GM12873 (cell line): ENCODE measurements around the gene RPRML.

Experiments used
- TF ChIP-seq, protein P1 (sequence below): IDR thresholded peaks from 2 replicates; pipeline ENCODE4 v1.5.1; 2012; ENCODE audit warnings: low read depth, mild to moderate bottlenecking, moderate library complexity, low read length, control low read depth; ENCODE audit not compliant: insufficient read depth; ENCODE audit errors: missing control alignments

RPRML gene

DNA sequence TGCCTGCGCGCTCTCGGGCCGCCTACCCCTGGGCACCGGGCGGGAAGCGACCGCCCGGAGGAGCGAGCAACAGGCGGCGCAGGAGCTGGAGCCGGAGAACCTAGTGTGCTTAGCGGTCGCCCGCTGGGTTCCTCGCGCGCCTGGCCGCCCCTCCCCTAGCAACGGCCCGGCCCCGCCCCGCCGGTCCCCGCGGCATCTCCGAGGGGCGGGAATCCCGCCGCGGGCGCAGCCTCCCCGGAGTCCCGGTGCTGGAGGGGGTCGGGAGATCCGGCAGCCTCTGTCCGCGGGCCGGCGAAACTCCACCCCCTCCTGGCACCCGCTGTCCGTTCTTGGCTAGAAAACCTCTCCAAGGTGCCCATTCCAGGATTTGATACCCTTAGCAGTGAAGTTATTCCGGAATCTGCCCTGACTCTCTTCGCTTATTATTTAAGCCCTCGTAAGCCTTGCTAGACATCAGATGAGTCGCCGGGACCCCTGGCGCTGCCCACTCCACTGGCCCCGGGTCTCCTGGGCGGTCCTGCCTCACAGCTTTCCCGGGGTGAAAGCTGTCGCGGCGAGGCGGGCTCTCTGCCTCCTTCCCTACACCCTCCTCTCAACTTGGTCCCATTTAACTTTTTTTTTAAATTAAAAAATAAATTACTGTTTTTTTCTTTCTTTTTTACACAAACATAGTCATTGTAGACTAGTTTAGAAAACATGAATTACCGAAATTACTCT lies at the start of gene RPRML:
Gene RPRML, minus strand, starts transcription at position 107 of the 717 bp plus-strand sequence. CDS start 246 bp downstream, outside the sequence.
- TF ChIP-seq, protein P1, sequence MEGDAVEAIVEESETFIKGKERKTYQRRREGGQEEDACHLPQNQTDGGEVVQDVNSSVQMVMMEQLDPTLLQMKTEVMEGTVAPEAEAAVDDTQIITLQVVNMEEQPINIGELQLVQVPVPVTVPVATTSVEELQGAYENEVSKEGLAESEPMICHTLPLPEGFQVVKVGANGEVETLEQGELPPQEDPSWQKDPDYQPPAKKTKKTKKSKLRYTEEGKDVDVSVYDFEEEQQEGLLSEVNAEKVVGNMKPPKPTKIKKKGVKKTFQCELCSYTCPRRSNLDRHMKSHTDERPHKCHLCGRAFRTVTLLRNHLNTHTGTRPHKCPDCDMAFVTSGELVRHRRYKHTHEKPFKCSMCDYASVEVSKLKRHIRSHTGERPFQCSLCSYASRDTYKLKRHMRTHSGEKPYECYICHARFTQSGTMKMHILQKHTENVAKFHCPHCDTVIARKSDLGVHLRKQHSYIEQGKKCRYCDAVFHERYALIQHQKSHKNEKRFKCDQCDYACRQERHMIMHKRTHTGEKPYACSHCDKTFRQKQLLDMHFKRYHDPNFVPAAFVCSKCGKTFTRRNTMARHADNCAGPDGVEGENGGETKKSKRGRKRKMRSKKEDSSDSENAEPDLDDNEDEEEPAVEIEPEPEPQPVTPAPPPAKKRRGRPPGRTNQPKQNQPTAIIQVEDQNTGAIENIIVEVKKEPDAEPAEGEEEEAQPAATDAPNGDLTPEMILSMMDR, result no peak

DNA sequence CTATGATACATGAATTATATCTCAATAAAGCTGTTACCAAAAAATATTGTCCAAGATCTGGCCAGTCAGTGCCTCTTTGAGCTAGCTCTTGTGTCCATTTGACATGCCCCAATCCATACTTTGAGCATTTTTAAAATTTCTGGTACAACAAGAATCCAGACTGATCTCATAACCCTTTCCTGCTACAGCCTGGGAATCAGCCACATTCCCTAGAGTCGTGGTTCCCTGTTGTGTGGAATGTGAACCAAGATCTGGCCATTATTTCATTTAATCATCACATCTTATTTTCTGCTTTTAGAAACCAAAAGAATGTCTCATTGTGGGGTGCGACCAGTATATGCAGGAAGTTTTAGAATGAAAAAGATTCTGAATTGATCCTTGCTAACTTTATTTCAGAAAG lies 34.3 kb upstream of the RPRML start:
- TF ChIP-seq, protein P1, result no peak

DNA sequence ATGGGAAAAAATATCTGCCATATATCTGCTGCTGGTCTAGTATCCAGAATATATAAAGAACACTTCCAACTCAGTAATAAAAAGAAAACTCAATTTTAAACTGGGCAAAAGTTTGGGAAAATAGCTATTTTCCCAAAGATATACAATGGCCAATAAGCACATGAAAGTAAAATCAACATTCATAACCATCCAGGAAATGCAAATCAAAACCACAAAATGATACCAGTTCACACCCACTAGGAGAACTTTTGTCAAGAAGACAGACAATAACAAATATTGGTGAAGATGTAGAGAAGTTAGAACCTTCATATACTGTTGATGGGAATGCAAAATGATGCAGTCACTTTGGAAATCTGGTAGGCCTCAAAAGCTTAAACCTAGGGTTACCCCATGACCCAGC lies 33.4 kb upstream of the RPRML start:
- TF ChIP-seq, protein P1, result no peak

DNA sequence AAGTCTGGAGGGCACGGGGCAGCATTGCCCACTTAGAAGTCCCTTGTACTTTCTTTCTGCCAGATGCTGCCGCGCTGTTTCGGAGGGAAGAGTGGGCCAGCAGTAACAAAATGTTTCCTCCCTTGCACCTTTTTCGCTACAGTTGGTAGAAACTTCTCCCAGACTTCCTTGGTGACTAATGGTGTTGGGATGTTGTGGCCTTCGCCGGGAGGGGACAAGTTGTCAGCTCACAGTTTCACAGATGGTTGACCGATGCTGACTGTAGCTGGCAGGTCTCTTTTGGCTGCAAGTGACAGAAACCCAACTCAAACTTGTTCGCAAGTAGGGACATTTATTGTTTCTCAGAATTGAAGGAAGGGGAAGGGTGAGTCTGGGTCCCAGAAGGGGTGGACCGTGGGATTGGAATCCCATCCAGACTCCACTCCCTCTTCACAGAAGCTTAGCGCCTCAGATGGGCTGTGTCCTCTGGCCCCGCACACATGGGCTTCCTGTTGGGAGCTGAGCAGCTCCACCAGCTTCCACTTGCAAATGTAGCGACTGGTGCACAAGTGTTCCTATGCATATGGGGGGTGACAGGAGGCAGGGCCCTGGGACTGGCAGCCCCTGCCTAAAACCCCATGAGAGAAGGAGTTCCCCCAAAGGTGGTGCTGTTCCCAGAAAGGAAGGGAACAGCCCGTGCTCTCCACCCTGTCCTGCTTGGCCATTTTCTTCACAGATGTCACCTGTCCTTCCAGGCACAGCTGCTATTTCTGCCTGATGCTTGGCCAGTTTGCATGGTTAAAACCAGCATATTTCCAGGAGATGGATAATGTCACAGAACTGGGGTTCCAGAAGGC lies 30.9 kb upstream of the RPRML start:
- TF ChIP-seq, protein P1, result no peak

DNA sequence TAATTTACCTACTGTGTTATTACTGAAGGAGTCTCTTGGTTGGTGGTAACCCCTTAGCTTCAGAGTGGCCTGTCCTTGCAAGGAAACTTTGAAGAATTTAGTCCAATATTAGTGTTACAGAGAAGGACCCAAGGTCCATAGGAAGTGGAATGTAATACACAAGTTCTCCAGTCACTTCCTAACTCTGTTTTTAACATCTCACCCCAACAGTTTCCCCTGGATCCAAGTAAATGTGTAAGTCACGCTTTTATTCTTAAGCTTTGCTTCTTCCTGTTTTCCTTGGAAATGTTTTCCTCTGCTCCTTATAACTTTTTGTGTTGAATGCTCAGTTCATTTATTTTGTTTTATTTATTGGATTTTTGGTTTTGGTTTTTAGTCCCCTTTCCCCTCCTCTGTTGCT lies 25.9 kb upstream of the RPRML start:
- TF ChIP-seq, protein P1, result no peak

DNA sequence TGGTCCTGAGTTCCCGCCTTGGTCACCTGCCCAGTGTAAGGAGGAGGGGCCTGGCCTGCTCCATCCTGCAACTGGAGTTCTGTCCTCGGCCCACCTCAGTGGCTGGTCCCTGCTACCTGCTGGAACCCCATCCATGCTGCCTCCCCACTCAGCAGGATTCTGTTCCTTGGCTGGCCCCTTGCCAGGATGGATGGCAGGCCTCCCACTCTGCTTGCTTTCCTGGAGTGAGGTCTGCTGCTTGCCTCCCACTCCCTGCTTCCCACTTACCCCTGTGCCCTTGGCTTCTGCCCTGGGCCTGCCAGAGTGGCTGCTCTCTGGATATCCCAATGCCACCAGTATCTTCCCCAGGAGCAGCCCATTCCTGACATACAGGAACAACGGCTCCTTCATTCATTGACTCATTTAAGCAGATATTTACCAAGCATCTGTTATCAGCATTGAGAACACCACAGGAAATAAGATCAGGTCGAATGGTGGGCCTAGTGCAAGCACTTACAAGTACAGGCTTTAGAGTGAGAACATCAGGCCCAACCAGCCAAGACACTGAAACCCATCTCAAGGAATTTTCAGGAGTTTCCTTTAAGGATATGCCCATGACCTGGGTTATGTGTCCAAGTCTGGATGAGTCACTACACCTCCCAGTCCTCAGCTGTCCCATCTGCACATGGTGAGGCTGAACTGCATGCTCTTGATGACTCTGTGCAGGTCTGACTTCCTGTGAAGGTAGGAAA lies 17.0 kb upstream of the RPRML start:
- TF ChIP-seq, protein P1, result no peak

DNA sequence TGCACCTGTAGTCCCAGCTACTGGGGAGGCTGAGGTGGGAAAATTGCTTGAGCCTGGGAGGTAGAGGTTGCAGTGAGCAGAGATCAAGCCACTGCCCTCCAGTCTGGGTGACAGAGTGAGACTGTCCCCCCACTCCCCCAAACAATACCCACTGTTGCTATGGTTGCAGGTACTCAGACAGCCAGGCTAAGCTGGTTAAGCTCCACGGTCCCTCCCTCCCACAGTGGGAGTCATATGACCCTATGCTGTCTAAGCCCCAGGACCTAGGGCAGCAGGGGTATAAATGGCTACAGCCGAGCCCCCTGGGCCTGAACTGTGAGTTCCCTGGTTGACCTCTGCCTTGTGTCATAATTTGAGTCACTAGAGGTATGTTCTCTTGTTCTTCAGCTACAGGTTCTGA lies 15.9 kb upstream of the RPRML start:
- TF ChIP-seq, protein P1, result no peak
